ENCODE data around the gene NUP210.

NUP210 gene

DNA sequence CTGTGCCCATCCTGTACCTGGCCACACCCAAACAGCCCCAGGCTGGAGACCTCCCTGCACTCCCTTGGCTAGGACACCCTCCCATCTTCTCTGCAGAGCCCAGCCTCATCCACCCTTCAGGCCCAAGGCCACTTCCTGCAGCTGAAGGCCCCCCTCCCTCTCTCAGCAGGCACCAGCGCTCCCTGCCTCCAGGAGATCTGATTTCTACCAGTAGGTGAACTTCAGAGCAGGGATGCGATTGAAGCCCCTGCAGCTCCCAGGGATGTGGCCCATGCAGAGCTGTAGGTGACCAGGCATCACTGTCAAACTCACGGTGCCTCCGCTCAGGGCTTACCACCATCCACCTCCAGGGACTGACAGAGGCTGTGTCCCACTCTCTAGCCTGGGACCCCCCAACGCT, 96.3 kb downstream of the NUP210 start:
- DNase-seq (ENCODE audit: low read depth in 2 of 2) = no peak

DNA sequence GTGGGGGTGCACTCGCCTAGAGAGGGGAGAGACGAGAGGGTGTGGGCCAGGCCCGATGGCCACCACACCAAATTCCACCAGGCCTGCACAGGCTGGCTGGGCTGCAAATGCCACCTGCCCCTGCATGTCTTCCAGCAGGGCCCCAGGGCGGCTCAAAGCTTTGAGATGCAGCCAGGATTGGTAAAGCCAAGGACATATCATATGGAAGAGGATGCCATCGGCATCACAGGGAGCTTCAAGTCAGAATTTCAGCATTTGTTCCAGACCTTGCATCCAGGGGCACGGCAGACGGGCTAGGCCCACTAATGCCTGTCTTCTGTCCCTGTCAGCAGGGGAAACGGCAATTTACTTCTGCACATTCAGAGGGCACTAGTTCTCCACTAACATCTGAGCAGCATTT, 97.8 kb downstream of the NUP210 start:
- DNase-seq (ENCODE audit: low read depth in 2 of 2) = no peak

DNA sequence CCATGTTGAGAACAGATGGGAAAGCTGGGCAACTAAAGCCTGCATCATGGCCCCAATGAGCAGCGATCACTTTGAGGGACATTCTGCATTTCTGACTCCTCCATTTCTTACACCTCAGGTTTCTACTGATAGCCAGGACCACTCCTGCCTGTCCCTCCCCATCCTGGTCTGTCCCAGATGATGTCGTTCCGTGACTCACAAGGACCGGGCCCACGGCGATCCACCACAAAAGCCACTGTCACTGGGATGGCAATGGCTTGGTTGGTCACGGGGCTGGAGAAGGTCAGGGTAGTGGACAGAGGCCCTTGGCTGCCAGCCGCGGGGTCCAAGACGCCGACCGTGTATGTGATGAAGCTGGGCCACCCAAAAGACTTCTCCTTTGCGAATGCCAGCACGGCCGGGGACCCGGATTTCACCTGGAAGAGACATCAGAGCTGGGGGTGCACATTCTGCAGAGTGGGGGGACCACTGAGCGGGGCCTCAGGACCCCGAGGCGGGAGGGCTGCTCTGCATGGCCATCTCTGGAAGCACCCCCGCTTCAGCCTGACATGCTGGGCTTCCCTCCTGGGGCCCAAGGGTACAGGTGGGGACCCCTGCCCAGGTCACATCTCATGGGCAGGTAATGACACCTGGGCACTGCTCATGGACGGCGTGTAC, 100.4 kb downstream of the NUP210 start:
- no peak for DNase-seq (ENCODE audit: low read depth in 2 of 2)

DNA sequence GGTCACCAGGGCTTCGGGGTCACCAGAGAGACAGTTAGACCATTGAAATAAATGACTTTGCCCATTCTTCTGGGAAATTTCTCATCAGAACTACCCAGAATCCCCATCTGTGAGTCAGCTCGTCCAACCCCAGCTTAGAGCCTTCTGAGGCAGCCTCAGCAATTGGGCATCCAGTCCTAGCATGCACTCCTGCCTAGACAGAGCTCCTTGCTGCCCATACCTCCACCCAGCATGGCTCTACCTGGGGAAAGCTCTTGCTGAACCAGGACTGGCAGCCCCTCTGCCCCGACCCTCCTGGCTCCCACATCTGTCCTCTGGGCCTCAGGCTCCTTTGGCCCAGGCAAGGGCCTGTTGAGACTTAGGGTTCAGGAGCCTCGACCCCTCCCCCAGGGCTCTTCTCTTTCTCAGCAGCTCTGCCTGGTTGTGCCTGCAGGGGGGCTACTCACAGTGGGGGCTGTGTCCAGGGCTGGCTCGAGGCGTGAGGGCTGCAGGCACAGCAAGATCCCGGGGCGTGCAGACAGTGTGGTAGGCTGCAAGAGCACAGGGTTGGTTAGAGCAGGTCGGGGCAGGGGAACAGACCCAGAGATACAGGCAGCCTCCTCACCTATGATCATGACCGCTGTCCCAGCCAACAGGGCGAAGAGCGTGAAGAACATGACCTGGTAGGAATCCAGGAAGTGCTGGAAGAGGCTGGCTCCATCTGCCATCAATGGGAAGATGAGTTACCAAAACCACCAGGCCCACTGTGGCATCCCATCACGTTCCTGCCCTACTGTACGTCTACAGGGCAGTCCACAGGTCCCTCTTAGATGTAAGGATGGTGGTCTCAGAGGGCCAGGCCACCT, 101.3 kb downstream of the NUP210 start:
- DNase-seq (ENCODE audit: low read depth in 2 of 2) = no peak

DNA sequence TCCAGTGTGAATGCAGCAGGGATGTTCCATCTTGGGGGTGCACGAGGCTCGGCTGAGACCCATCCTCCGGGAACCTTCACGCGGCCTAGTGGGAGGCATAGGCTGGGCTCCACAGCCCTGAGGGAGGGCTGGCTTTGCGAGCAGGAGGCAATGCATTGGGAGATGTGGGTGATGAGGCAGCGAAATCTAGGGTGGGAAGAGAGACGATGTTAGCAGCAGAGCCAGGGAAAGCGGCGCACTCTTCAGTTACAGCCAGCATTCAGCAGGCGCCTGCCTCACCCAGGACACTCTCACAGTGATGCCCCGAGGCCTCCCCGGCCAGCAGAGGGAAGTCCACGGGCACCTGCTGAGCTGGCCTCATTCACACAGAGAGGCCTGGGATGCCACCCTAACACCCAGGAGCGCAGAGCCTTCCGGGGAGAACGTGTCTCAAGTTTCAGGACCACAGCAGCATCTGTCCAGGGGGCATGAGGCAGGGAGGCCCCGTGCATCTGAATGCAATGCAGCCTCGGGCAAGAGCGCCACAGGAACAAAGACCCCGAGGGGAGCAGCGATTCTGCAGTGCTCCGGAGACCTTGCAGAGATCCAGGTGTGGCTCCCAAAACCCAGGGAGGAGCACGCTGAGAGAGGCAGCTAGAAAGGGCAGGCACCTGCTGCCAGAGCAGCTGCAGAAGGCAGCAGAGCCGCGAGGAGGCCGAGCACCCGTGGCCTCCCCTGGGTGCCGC, 102.4 kb downstream of the NUP210 start:
- DNase-seq (ENCODE audit: low read depth in 2 of 2) = no peak

DNA sequence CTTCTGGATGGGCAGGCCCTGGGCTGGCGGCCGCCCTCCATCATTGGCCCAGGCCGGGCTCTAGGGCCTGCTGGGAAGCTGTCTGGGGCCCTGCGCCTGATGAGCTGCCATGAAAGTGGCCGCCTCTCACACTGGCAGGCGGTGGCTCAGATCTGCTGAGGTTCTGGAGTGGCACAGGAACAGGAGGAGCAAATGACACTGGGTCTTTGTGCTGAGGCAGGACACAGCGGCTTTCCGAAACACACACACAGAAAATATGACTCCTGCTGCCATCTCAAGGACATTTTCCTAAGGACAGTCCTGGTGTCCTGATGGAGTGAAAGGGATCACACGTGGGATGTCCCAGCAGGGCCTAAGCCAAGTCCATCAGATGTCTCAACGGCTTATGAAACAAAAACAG, 103.5 kb downstream of the NUP210 start:
- DNase-seq (ENCODE audit: low read depth in 2 of 2) = no peak

DNA sequence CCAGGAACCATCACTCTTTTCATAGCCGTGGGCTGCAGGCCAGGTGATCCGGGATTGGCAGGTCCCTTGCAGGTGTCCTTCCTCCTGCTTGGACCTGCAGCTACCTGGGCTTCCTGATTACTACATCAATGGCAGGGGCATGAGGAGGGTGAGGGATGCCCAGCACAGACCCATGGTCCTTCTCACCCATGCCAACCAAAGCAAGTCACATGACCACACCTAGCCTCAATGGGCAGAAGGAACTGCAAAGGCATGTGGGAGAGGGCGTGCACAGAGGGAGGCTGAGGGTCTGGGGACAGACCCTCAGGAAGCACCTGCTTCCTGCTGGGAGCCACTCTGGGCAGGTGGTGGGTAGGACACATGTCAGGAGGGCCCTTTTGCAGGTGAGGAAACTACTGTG, 105.2 kb downstream of the NUP210 start:
- no peak for DNase-seq (ENCODE audit: low read depth in 2 of 2)

DNA sequence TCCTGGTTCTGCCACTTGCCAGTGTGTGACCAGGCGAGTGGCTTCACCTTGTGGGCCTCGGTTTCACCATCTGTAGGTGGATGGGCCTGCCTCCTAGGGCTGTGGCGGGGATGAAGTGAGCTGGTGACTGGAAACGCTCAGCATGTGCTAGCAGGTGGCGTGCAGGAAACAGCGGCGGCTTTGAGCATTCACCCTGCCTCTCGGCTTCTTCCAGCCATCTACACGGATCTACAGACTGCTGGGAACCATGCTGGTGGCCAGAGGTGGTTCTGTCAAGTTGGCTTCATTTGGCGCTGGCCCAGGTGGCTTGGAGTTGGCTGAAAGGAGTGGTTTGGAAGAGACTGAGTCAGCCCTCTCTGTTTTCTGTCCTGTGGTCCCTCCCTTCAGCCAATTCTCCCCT, 106.3 kb downstream of the NUP210 start:
- no peak for DNase-seq (ENCODE audit: low read depth in 2 of 2)

DNA sequence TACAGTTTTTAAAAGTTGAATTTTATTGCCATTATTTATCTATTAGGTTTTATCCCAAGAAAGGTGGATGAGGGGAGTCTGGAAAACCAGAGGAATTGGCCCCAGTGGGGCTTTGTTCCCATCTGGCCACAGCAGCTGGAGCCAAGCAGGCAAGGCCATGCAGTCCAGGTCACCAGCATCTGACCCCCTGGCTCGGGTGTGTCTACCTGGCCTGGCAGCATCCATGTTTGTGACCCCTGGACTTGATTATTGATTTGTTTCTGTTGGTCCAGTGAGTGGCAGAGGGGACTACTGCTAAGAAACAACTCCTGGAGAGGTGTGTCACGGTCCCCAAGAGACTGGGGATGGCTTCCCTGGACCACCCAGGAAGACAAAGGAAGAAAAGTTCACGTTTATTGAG, 111.1 kb downstream of the NUP210 start:
- DNase-seq (ENCODE audit: low read depth in 2 of 2) = no peak

DNA sequence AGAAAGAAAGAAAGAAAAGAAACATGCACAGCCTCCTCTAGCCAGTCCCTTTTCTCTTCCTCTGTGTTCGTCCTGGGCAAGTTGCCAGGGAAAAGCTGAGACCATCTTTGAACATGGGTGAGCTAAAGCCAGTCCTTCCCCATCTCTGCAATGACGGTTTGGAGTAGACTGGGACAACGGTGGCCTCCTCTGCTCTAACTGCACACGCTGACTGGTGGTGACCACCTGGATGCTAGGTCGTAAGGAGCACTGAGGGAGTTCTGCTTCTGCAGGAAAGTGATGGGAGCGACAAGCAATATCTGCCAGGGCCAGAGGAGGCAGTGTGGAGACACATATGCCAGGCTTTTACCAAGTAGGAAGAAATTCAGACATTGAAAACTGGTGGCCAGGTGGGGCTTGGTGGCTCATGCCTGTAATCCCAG, 111.7 kb downstream of the NUP210 start:
- no peak for DNase-seq (ENCODE audit: low read depth in 2 of 2)

DNA sequence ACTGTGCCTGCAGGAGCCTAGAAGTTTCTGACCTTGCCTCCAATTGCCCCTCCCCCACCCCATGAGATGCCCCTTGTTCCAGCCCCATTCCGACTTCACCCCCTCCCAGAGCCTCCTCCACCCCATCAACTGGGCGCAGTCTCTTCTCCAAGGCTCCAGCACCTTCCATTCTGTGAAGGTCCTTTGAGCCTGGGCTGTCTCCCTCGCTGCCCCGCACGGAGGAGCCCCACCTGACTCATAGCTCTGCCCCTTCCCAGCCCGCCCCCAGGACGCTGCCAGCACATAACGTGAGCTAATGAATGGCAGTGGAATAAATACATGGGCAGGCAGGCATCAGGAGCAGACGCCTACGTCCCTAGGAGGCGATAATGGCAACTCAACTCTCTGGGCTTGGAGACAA, 113.1 kb downstream of the NUP210 start:
- no peak for DNase-seq (ENCODE audit: low read depth in 2 of 2)

DNA sequence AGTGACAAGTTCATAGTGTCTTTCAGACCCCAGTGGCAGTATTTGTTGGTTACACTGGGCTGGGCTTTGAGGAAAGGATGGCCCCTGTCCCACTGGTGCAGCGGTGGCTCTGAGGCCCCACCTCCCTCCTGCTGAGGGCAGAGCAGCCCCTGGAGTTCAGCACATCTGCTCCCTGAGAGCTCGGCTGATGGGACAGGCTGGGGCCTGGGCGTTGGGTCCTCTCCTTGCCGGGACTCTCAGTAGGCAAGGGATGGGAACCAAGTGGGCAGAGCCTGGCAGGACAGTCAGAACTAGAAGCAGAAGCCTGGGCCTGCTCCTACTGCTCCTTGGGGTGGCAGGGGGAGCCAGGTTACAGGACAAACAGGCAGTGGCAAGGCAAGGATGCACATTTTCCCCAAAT, 114.5 kb downstream of the NUP210 start:
- DNase-seq (ENCODE audit: low read depth in 2 of 2) = no peak

DNA sequence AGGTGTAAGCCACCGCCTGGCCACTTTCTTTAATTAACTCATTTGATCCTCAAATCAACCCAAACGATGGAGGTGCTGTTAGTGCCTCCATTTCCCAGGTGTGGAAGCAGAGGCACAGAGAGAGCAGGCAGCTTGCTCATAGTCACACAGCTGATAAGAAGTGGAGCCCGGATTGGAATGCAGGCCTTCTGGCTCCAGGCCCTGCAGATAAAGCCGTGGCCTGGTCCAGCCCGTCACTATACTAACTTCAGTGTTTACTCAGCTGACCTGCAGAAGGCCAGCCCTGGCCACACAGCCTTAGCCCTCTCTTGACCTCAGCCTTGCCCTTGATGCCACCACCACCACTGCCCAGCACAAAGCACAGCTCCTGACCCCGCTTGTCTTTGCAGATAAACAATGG, 116.7 kb downstream of the NUP210 start:
- no peak for DNase-seq (ENCODE audit: low read depth in 2 of 2)

DNA sequence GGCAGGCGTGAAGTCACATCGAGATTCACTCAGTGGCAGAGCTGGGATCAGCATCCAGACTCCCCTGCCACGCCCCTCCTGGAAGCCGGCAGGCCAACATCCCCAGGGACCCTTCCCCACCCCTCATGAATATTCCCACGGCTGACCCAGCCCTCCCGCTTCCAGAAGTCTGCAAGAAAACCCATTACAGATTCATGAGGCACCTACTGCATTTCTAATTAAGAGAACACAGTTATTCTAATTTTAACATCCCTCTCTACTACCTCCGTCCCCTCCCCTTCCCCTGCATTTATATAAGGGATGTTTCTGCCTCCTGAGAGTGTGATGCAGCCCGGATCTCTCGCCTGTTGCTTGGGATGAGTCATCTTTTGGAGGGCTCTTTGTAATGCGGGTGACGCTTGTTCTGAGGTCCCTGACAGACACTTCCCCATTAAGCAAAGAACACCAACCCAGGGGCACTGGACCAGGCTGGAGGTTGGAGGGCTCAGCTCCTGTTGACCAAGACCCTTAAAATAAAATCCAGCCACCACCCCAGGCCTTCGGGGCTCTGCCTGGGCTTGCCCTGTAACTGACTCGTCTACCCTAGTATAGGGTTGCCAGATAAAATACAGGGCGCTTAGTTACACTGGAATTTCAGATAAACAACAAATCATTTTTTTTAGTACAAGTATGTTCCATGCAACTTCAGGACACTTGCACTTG, 118.7 kb downstream of the NUP210 start:
- no peak for DNase-seq (ENCODE audit: low read depth in 2 of 2)

DNA sequence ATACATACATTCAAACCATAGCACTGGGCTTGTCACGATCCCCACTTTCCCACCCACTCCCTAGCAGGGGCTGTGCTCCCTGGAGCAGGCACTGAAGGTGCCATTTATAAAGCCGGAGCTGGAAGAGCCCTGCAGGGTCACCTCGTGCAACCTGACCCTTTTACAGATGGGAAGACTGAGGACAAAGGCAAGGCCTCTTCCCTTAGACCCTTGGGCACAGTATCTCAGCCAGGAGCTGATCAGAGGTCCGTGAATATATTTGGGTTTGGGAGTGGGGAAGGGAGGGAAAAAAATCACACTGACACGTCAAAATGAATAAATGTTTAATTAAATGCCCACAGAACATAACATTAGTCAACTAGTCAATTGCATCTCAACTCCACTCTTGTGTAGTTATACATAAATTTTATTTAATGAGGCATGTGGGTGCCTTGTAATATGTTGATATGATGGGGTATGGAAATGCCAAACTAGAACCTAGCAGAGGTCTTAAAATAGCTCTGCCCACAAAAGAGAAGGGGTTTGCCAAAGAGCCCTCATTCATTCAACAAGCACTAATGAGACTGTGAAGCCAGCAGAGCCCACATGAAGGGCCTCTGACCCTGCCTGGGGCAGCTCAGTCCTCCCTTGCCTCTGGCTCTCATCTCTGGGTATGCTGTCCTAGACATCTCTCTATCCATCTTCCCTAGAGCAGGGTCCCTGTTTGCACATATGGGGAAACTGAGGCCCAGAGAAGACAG, 119.4 kb downstream of the NUP210 start:
- no peak for DNase-seq (ENCODE audit: low read depth in 2 of 2)

DNA sequence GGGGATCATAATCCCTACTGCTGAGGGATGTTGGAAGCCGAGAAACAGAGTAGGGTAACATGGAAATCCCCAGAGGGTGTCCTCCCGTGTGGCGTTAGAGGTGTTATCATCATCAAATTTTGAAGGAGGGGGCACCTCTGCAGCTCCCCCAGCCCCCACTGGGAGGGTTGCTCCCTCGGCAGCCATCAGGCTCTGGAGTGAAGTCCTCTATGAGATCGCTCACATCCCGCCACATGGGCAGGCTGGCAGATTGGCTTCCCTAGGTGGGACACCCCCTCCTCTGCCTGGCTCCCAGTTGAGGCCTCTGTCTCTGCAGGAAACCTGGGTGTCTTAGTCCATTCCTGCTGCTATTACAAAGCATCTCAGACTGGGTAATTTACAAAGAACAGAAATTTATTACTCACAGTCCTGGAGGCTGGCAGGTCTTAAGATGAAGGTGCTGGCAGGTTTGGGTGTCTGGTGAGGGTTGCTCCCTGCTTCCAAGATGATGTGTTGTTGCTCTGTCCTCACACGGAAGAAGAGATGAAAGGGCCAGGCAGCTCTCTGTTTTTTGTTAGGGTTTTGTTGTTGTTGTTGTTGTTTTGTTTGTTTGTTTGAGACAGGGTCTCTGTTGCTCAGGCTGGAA, 120.5 kb downstream of the NUP210 start:
- DNase-seq (ENCODE audit: low read depth in 2 of 2) = no peak

DNA sequence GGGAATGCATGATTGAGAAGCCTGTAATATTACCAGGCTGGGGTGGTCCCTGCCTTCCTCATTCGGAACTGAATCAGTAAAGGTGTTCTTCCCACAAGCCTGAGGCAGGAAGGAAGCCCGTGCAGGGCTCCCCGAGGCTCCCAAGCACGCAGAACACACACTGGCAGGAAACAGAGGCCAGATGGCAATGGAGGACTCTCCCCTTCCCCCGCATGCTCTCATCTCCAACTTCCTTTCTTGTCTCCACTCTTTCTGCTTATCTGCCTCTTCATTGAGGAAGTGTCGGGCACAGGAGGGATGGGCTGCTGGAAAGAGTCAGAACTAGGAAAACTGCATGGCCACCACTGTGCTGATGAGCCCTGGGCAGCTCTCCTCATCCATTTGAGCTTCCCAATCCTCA, 123.5 kb downstream of the NUP210 start:
- no peak for DNase-seq (ENCODE audit: low read depth in 2 of 2)

DNA sequence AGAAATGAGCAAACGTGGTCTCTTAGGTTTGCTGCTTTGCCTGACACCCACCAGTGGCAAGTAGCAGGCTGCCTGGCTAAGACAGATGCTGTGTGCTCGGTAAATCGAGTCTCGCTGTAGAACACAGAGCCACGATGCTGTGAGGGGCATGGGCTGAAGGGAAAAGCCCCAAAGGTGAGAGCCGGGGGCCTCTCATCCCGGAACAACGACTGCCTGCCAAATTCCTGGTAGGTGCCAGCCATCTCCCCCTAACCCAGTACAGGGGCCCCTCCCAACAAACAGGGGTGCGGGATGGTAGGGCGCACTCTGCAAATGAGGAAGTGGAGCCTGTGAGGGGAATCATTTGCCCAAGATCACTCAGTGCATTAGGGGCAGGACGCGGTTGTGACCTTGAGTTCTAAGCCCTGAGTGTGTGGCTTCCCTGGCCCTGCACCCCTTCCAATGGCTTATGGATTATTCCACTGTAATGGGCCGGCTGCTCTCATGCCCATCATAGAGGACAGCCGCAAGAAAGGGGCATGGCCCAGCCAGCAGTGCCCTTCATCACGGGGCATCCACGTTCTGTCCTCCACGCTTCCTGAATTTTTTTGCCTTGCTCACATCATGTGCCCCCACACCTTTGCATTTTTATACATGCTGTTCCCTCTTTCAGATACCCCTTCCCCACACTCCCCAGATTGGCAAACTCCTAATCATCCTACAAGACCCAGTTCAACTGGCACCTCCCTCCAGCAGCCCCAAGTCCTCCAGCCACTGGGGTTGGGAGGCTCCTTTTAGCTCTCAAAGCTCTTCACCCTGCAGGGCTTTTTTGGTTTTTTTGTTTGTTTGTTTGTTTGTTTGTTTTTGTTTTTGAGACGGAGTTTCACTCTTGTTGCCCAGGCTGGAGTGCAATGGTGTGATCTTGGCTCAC, 125.4 kb downstream of the NUP210 start:
- no peak for DNase-seq (ENCODE audit: low read depth in 2 of 2)

DNA sequence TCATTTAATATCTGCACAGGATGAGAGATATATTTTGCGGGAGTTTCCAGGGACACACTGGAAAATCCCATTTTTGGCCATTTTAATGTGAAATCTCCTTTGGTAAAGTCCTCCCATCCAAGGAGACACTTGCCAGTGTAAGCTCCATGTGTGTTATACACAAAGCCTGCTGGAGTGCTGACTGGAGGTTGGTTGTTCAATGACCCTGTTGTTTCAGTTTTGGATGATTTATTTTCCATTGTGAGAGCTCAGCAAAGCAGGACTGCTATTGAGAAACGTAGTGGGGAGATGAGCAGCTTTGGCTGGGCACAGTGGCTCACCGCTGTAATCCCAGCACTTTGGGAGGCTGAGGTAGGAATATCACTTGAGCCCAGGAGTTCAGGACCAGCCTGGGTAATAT, 127.7 kb downstream of the NUP210 start:
- DNase-seq (ENCODE audit: low read depth in 2 of 2) = no peak

DNA sequence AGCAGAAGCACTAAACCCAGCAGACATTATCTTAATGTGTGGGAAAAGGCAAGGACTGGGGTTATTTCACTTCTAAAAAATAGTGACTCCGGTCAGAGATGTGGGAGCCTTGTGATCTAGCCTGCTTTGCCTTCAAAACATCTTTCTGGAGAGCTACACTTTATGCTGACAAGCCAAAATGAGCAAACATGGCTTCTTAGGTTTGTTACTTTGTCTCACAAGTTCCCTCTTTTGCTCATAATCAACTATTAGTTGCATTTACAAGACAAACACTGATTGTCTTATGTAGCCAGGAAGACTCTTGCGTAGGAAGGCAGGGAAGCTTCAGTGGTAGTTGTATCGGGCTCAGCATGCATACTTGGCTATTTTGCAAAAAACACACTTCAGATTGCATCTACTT, 129.2 kb downstream of the NUP210 start:
- no peak for DNase-seq (ENCODE audit: low read depth in 2 of 2)
